ENCODE data around the gene PAPPA2.

DNA sequence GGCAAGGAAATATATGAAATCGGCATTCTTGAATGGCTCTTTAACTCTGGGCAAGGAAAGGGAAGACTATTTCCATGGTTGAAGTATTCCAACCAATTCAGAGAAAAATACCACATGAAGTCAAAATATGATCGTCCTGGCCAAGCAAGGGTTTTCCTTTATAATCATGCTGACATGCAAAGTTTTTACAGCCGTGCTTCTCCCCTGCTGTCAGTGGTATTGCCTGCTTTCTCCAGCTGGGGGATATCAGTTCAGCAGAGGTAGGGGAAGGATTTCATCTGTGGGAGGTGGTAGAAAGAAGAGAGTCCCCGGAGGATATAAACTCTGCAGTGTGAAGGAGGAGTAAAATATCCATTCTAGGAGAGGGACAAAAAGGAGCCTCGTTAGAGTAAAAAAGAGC is 322.8 kb downstream of the PAPPA2 start:
- TF ChIP-seq TCF12 (IDR thresholded peaks at IDR 0.05; ENCODE audit: low read depth) (no peak), TAF1 (IDR thresholded peaks at IDR 0.05; ENCODE audit: low read depth) (no peak), YY1 (IDR thresholded peaks at IDR 0.05; ENCODE audit: low read depth) (no peak)
- TF ChIP-seq, protein P1, sequence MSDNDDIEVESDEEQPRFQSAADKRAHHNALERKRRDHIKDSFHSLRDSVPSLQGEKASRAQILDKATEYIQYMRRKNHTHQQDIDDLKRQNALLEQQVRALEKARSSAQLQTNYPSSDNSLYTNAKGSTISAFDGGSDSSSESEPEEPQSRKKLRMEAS (IDR thresholded peaks at IDR 0.05) = no peak

Data from Ishikawa (cell line).